Measurements from ENCODE around the gene WFDC10B.
"Not testable (repeated sequence)": the region's sequence is repeated elsewhere in the genome, so short reads cannot be mapped to it uniquely, and the experiment has no call there.

WFDC10B gene

GRCh38 chr20:45732199-45732598 lies 27.4 kb upstream of the WFDC10B start:
- TF ChIP-seq CTCF (conservative IDR thresholded peaks at IDR 0.05; ENCODE audit: low read depth, low read length): no peak
- DNase-seq (ENCODE audit: low read depth): no peak
- H3K4me3 ChIP-seq (ENCODE audit: low read depth, low read length): no peak overlapping the region

DNA sequence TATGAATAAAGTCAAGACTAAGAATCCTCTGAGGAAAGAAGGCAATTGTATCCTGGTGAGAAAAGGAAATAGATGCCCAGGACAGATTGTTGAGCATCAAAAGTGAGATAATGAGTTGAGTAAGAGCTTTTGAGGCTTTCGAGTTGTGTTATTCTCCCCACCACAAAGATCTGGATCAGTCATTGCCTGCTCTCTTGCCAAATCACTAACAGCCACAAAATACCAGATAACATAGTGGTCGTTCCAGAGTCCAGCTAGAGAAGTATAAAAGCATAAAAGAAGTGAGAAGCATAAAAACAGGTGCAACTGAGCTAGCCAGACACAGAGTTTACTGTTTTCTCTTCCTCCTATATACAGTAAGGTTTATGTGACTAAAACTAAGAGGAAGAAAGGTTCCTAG lies 22.2 kb upstream of the WFDC10B start:
- DNase-seq (ENCODE audit: low read depth): peak; percentile 10
- no peak overlapping the region for H3K4me3 ChIP-seq (ENCODE audit: low read depth, low read length)
- TF ChIP-seq CTCF (conservative IDR thresholded peaks at IDR 0.05; ENCODE audit: low read depth, low read length): no peak

- DNase-seq (ENCODE audit: low read depth): peak; percentile 39
- TF ChIP-seq CTCF (conservative IDR thresholded peaks at IDR 0.05; ENCODE audit: low read depth, low read length): no peak
These were observed 20.3 kb upstream of the WFDC10B start for GRCh38 chr20:45725134-45725533.

GRCh38 chr20:45722047-45722446 lies 17.2 kb upstream of the WFDC10B start, which contains the start of gene SPINT4:
TSS of gene SPINT4 (plus strand) at chr20:45722347. CDS start at chr20:45722368, 21 bp downstream.
- no peak within 1 kb of the TSS for H3K4me3 ChIP-seq (ENCODE audit: low read depth, low read length)
- no peak for DNase-seq (ENCODE audit: low read depth)
- no peak for TF ChIP-seq CTCF (conservative IDR thresholded peaks at IDR 0.05; ENCODE audit: low read depth, low read length)

More at GRCh38 chr20:45725134-45725533, 20.3 kb upstream of the WFDC10B start:
- no peak overlapping the region for H3K4me3 ChIP-seq (ENCODE audit: low read depth, low read length)

GRCh38 chr20:45716141-45716688 lies 11.4 kb upstream of the WFDC10B start:
- H3K4me3 ChIP-seq (ENCODE audit: low read depth, low read length); DNase-seq (ENCODE audit: low read depth): not testable (repeated sequence)

DNA sequence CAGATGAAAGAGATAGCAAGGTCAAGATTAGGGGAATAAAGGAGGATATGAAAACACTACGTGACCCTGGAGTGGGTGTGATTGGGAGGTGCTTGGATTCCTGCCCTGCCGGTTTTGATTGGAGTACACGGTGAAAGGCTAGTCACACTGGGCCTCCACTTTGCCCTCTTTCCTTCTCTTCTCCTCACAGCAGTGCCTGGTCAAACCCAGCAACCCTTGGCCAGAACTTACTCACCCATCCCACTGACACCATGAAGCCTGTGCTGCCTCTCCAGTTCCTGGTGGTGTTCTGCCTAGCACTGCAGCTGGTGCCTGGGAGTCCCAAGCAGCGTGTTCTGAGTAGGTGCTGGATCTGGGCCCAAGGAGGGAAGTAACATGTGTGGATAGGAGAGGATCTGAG lies 2.9 kb downstream of the WFDC10B start, which contains the start of gene WFDC13:
Gene WFDC13 (plus strand): TSS at position 166 of the 400 bp plus-strand sequence. CDS start 86 bp downstream, at position 252.
- DNase-seq (ENCODE audit: low read depth): no peak
- no peak within 1 kb of the TSS for H3K4me3 ChIP-seq (ENCODE audit: low read depth, low read length)
- no peak for TF ChIP-seq CTCF (conservative IDR thresholded peaks at IDR 0.05; ENCODE audit: low read depth, low read length)

DNA sequence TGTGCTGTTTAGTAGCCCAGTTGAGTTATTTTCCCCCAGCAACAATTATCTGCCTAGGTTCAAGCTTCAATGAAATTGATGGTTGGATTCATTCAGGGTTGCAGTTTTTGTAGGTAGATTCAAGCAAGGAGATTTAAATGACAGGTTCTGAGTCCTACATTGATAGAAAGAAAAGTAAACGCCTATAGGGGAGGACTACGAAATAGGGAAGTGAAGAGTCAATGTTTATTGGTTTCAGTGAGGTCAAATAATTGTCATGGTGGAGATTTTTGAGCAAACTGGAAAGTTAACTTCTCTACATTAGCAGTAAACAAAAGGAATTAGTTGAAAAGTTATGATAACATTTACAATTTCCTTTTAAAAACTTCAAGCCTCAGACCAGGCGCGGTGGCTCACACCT lies 3.7 kb downstream of the WFDC10B start:
- no peak overlapping the region for H3K4me3 ChIP-seq (ENCODE audit: low read depth, low read length)
- no peak for DNase-seq (ENCODE audit: low read depth)
- no peak for TF ChIP-seq CTCF (conservative IDR thresholded peaks at IDR 0.05; ENCODE audit: low read depth, low read length)
